HFFc6 (cell line): Measurements from ENCODE around the gene HLF. TPM values are rescaled to one million over a fixed set of nuclear protein-coding genes. Genes with fewer than 3 reads are reported as not detected.
A peak's percentile ranks its signal among the peaks of the same experiment; 100 is the strongest.

Experiments
- DNase-seq: peaks from one replicate; pipeline ENCODE4 v3.0.0-alpha.2; 2018
- H3K27ac Mint-ChIP-seq: 2 replicates; pipeline ENCODE4 v1.8.0; 2020; ENCODE audit warnings: mild to moderate bottlenecking, mixed read lengths
- H3K27me3 Mint-ChIP-seq: 2 replicates; pipeline ENCODE4 v1.8.0; 2021; ENCODE audit warnings: mild to moderate bottlenecking, moderate library complexity, mixed read lengths; ENCODE audit not compliant: insufficient read depth
- H3K36me3 Mint-ChIP-seq: 2 replicates; pipeline ENCODE4 v1.8.0; 2021; ENCODE audit warnings: low read depth, mixed read lengths
- H3K4me1 Mint-ChIP-seq: 2 replicates; pipeline ENCODE4 v1.8.0; 2020; ENCODE audit warnings: low read depth, mixed read lengths
- H3K4me3 Mint-ChIP-seq: 2 replicates; pipeline ENCODE4 v1.8.0; 2020; ENCODE audit warnings: mild to moderate bottlenecking, moderate library complexity, mixed read lengths
- H3K9me3 Mint-ChIP-seq: 2 replicates; pipeline ENCODE4 v1.8.0; 2020; ENCODE audit warnings: mild to moderate bottlenecking, mixed read lengths
- CTCF ChIP-seq: fragments of 200-600 bp; sonication (generic); IDR thresholded peaks from 2 replicates; pipeline ENCODE4 v1.5.0; 2021; ENCODE audit warnings: antibody characterized with exemption, mild to moderate bottlenecking
- total RNA-seq, 6 experiments: library from RNA; stranded (reverse); fragmentation: NEBNext Ultra II Directional; extraction: Animal tissue kit (Norgen Biotek cat#: 25700); gene quantifications; 2 replicates in 1 of 6; 3 replicates in 5 of 6; pipeline ENCODE4 v1.2.3, GENCODE V29; 2021

The HLF gene
- total RNA-seq, 6 experiments from 2014 or later, result not detected

GRCh38 chr17:55303008-55303493, 38.3 kb downstream of the HLF start:
- no peak overlapping the region for H3K27ac Mint-ChIP-seq
- H3K9me3 Mint-ChIP-seq, result no peaks in the 10 kb centered on the region
- peaks cover 7% of the 10 kb centered on the region for H3K27me3 Mint-ChIP-seq
- DNase-seq, result no peak
- no peak for TF ChIP-seq CTCF
- H3K4me3 Mint-ChIP-seq, result no peak overlapping the region
- H3K4me1 Mint-ChIP-seq, result peaks cover 12% of the 10 kb centered on the region
- no peaks in the 10 kb centered on the region for H3K36me3 Mint-ChIP-seq

- peak; percentile 64 for TF ChIP-seq CTCF
- DNase-seq, result peak; percentile 40
- Mint-ChIP-seq H3K27me3 (peaks cover 7% of the 10 kb centered on the region), H3K27ac (peak overlapping the region; percentile 21; the same call in 1 of the 2 replicates), H3K4me3 (no peak overlapping the region), H3K9me3 (no peaks in the 10 kb centered on the region), H3K4me1 (peaks cover 12% of the 10 kb centered on the region), H3K36me3 (no peaks in the 10 kb centered on the region)
These were observed 39.0 kb downstream of the HLF start for GRCh38 chr17:55303701-55304145.

- DNase-seq, result peak; percentile 27
- no peak for TF ChIP-seq CTCF
- Mint-ChIP-seq H3K27me3 (peaks cover 11% of the 10 kb centered on the region), H3K9me3 (no peaks in the 10 kb centered on the region), H3K4me1 (peaks cover 12% of the 10 kb centered on the region), H3K36me3 (no peaks in the 10 kb centered on the region), H3K27ac (peak overlapping the region; percentile 21; the same call in 1 of the 2 replicates), H3K4me3 (no peak overlapping the region)
These were observed 39.6 kb downstream of the HLF start for GRCh38 chr17:55304171-55304859.

- peaks cover 9% of the 10 kb centered on the region for H3K27me3 Mint-ChIP-seq
- no peaks in the 10 kb centered on the region for H3K36me3 Mint-ChIP-seq
- H3K9me3 Mint-ChIP-seq, result no peaks in the 10 kb centered on the region
- no peak overlapping the region for H3K27ac Mint-ChIP-seq
- H3K4me1 Mint-ChIP-seq, result peaks cover 12% of the 10 kb centered on the region
- DNase-seq, result no peak
- no peak overlapping the region for H3K4me3 Mint-ChIP-seq
- TF ChIP-seq CTCF, result no peak
These were observed 40.7 kb downstream of the HLF start for GRCh38 chr17:55305321-55306087.

- H3K4me1 Mint-ChIP-seq, result peaks cover 12% of the 10 kb centered on the region
- no peaks in the 10 kb centered on the region for H3K9me3 Mint-ChIP-seq
- no peak for TF ChIP-seq CTCF
- H3K4me3 Mint-ChIP-seq, result no peak overlapping the region
- peaks cover 9% of the 10 kb centered on the region for H3K27me3 Mint-ChIP-seq
- H3K36me3 Mint-ChIP-seq, result no peaks in the 10 kb centered on the region
- no peak overlapping the region for H3K27ac Mint-ChIP-seq
- DNase-seq, result no peak
These were observed 43.1 kb downstream of the HLF start for GRCh38 chr17:55307879-55308278.
